ENCODE results near the gene SPATA20.

SPATA20 gene

GRCh38 chr17:50604513-50604912 lies 57.5 kb downstream of the SPATA20 start:
- peak; percentile 95 for DNase-seq

GRCh38 chr17:50605429-50605828 lies 58.5 kb downstream of the SPATA20 start:
- no peak for DNase-seq
